HEK293 (cell line): Measurements from ENCODE around the gene MAEA.

Experiments used
- MYNN ChIP-seq: fragments of 450-650 bp; formaldehyde crosslinking; IDR thresholded peaks from 2 replicates; pipeline ENCODE4 v1.5.1; 2016; ENCODE audit warnings: missing biosample characterization, missing genetic modification characterization, borderline replicate concordance
- TRIM28 ChIP-seq: IDR thresholded peaks from 2 replicates; pipeline ENCODE4 v1.6.1; 2011; ENCODE audit warnings: low read length, control low read depth, borderline replicate concordance
- ZBTB21 ChIP-seq: fragments of 450-650 bp; formaldehyde crosslinking; IDR thresholded peaks from 2 replicates; pipeline ENCODE4 v1.5.1; 2017; ENCODE audit warnings: missing biosample characterization, missing genetic modification characterization
- ZBTB8A ChIP-seq: fragments of 450-650 bp; formaldehyde crosslinking; IDR thresholded peaks from 2 replicates; pipeline ENCODE4 v1.5.1; 2016; ENCODE audit warnings: missing biosample characterization, missing genetic modification characterization
- ZNF704 ChIP-seq: fragments of 450-650 bp; formaldehyde crosslinking; IDR thresholded peaks from 2 replicates; pipeline ENCODE4 v1.5.1; 2016; ENCODE audit warnings: missing biosample characterization, missing genetic modification characterization
- ZNF830 ChIP-seq: fragments of 450-650 bp; IDR thresholded peaks from 2 replicates; pipeline ENCODE4 v1.5.0; 2018; ENCODE audit warnings: missing biosample characterization, missing genetic modification characterization, low read depth, mild to moderate bottlenecking, moderate library complexity
- TF ChIP-seq, protein P1 (sequence below): fragments of 450-650 bp; formaldehyde crosslinking; IDR thresholded peaks from 2 replicates; pipeline ENCODE4 v1.5.1; 2016; ENCODE audit warnings: missing biosample characterization, missing genetic modification characterization
- TF ChIP-seq, protein P2 (sequence below): fragments of 450-650 bp; formaldehyde crosslinking; optimal IDR thresholded peaks from 2 replicates; pipeline ENCODE3; 2016; ENCODE audit warnings: missing biosample characterization, mild to moderate bottlenecking, missing genetic modification characterization

- TF ChIP-seq ZNF704: no peak
- no peak for TF ChIP-seq ZBTB8A
- TF ChIP-seq ZNF830 (tag by site-specific recombination): no peak
- TF ChIP-seq, protein P1, sequence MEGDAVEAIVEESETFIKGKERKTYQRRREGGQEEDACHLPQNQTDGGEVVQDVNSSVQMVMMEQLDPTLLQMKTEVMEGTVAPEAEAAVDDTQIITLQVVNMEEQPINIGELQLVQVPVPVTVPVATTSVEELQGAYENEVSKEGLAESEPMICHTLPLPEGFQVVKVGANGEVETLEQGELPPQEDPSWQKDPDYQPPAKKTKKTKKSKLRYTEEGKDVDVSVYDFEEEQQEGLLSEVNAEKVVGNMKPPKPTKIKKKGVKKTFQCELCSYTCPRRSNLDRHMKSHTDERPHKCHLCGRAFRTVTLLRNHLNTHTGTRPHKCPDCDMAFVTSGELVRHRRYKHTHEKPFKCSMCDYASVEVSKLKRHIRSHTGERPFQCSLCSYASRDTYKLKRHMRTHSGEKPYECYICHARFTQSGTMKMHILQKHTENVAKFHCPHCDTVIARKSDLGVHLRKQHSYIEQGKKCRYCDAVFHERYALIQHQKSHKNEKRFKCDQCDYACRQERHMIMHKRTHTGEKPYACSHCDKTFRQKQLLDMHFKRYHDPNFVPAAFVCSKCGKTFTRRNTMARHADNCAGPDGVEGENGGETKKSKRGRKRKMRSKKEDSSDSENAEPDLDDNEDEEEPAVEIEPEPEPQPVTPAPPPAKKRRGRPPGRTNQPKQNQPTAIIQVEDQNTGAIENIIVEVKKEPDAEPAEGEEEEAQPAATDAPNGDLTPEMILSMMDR (tag by site-specific recombination): no peak
- TF ChIP-seq ZBTB21 (tag by site-specific recombination): no peak
- TF ChIP-seq MYNN (tag by site-specific recombination): no peak
- TF ChIP-seq, protein P2, sequence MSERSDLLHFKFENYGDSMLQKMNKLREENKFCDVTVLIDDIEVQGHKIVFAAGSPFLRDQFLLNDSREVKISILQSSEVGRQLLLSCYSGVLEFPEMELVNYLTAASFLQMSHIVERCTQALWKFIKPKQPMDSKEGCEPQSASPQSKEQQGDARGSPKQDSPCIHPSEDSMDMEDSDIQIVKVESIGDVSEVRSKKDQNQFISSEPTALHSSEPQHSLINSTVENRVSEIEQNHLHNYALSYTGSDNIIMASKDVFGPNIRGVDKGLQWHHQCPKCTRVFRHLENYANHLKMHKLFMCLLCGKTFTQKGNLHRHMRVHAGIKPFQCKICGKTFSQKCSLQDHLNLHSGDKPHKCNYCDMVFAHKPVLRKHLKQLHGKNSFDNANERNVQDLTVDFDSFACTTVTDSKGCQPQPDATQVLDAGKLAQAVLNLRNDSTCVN (tag by site-specific recombination): no peak
- no peak for TF ChIP-seq TRIM28
Measured at GRCh38 chr4:1354983-1355275, 65.2 kb downstream of the MAEA start.
